GM04504 (cell line): ENCODE measurements around the gene PALM3.
"Not testable (repeated sequence)": the region's sequence is repeated elsewhere in the genome, so short reads cannot be mapped to it uniquely, and the experiment has no call there.

Experiments used
- DNase-seq: peaks from one replicate; pipeline ENCODE4 v3.0.0-alpha.2; 2012; ENCODE audit warnings: low read depth

The PALM3 gene

DNA sequence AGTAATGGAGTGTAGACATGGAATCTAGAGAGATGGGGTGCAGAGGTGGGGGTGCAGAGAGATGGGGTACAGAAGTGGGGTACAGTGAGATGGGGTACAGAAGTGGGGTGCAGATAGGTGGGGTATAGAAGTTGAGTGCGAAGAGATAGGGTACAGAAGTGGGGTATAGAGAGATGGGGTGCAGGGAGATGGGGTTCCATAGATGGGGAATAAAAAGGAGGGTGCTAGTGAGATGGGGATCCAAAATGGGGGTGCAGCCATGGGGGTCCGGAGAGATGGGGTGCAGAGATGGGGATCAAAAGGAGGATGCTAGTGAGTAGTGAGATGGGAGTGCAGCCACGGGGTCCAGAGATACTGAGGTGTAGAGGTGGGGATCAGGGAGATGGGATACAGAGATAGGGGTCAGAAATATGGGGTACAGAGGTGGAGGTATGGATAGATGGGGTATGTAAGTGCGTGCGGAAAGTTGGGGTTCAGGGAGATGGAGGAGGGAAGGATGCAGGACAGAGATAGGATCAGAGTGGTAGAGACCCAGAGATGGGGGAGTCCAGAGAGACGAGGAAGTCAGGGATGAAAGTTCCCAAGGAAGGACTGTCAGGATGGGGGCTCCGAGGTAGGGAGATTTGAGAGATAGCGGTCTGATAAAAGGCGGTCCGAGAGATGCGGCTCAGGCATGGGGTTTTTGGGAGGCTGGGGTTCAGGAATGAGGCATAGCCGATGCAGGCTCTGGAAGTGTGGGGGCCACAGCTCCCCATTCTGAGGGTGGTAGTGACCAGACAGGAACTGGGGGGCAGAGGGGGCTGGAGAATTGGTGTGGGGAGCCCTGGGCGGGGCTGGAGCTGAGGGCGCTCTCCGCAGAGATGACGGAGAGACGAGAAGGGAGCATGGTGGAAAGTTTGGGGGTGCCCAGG, 3.4 kb downstream of the PALM3 start:
- no peak for DNase-seq

GRCh38 chr19:14056741-14057356, 5.0 kb downstream of the PALM3 start:
- no peak for DNase-seq

DNA sequence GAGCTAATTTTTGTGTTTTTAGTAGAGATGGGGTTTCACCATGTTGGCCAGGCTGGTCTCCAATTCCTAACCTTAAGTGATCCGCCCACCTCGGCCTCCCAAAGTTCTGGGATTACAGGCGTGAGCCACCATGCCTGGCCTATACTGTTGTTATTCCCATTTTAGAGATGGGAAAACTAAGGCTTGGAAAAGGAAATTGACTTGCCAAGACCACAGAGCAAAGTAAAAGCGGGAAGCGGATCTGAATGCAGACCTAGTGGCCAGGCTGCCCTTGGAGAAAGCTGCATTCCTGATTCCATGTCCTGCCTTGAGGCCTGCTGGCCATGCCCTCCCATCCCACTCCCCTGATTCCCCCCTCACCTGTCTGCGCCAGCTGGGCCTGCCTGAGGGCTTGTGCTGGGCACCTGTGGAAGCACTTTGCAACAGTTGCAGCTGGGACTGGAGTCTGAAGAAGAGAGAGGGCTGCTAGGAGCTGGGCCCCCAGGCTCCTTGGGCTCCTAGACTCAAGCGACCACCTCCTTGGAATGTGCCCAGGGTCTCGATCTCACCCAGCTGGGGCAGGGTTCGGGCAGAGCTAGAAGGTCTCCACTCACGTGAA, 5.7 kb downstream of the PALM3 start:
- no peak for DNase-seq

GRCh38 chr19:14055396-14055795, 6.5 kb downstream of the PALM3 start:
- no peak for DNase-seq

DNA sequence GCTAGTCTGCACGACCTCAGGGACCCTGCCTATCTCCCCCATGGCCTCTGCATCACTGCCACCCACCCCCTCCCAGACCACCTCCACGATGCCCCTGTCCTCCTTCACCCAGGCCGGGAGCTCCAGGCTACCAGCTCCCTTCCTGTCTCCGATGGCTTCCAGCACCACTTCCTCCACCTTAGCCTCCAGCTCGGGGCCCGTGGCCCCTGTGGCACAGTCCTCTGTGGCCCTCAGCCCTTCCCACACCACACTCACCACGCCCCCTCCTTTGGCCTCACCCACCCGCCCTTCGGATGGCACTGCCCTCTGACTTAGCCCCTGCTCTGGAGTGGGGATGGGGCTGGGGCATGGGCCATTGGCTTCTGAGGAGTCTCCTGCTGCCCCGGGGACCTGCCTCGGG, 7.2 kb downstream of the PALM3 start:
- DNase-seq = no peak

GRCh38 chr19:14054099-14054498, 7.8 kb downstream of the PALM3 start:
- DNase-seq = no peak

- no peak for DNase-seq
Measured at GRCh38 chr19:14053500-14053899, 8.4 kb downstream of the PALM3 start.

GRCh38 chr19:14053032-14053431, 8.8 kb downstream of the PALM3 start:
- DNase-seq = no peak

DNA sequence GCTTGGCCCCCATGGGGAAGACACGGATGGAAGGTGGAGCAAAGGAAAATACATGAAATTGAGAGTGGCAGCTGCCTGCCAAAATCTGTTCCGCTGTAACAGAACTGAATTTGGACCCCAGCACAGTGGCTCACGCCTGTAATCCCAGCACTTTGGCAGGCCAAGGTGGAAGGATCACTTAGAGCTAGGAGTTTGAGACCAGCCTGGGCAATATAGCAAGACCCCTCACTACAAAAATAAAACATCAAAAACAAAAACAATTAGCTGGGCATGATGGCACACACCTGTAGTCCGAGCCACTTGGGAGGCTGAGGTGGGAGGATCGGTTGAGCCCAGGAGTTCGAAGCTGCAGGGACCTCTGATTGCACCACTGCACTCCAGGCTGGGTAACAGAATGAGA, 9.4 kb downstream of the PALM3 start:
- no peak for DNase-seq

DNA sequence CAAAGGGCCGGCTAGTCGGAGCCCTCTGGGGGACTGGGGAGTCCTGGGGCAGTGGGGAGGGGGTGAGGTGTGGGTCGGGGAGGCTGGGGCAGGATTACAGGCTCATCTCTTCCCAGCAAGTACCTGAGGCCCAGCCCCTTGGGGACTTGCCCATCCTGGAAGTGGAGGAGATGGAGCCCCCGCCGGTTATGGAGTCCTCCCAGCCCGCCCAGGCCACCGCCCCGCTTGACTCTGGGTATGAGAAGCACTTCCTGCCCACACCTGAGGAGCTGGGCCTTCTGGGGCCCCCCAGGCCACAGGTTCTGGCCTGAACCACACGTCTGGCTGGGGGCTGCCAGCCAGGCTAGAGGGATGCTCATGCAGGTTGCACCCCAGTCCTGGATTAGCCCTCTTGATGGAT, 9.9 kb downstream of the PALM3 start:
- no peak for DNase-seq

- not testable (repeated sequence) for DNase-seq
Measured at GRCh38 chr19:14050961-14051360, 10.9 kb downstream of the PALM3 start.

GRCh38 chr19:14050512-14050911, 11.4 kb downstream of the PALM3 start:
- no peak for DNase-seq

DNA sequence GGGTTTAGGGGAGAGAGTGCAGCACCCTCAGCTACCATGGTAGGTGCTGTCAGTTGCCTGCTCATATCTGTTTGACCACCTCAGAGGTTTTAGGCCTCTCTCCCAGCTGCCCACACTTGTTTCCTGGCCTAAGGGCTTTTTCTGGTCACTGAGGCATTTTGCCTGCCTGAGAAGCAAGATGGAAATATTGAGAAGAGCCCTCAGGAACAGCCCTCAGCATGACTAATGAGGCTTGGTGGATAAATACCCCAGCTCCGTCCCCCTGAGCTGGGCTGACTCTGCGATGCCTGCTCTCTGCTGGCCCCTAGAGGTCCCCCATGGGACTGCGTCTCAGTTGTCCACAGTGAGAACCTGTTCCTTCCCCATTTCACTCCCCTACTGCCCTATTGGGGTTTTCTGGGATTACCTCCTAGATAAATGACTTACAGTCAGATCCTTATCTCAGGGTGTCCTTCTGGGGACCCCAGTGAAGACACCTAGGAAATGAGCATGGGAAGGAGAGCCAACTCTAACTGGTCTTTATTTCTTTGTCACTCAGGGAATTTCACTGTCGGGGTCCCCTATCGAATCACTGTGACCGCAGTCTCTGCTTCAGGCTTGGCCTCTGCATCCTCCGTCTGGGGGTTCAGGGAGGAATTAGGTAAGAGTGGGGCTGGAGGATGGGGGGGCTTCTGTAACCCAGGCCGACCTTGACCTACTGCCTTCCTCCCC, 13.3 kb downstream of the PALM3 start:
- DNase-seq = no peak

- not testable (repeated sequence) for DNase-seq
Measured at GRCh38 chr19:14047866-14048265, 14.0 kb downstream of the PALM3 start.

DNA sequence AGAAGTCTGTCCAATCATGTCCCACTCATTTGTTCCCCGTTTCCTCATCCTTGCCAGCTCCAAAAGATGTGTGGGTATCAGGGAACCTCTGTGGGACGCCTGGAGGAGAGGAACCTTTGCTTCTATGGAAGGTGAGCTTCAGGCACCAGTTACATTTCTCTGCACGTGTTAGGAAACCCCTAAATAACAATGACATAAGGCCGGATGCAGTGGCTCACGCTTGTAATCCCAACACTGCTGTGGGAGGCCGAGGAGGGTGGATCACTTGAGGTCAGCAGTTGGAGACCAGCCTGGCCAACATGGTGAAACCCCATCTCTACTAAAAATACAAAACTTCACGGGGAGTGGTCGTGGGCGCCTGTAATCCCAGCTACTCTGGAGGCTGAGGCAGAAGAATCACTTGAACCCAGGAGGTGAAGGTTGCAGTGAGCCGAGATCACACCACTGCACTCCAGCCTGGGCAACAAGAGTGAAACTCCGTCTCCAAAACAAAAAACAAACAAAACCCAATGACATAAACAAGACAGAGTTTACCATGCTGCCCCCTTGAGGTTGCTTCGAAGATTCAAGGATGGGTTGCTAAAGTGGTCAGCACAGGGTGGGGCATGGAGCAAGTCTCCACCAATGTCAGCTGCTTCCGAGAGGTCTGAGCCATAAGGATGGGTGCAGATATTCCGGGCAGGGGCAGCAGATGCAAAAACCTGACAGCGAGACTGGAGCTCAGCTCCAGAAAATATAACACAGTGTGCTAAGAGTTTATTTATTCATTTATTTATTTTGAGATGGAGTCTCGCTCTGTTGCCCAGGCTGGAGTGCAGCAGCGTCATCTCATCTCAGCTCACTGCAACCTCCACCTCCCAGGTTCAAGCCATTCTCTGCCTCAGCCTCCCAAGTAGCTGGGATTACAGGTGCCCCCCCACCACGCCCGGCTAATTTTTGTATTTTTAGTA, 18.9 kb downstream of the PALM3 start:
- peak; percentile 78 for DNase-seq

DNA sequence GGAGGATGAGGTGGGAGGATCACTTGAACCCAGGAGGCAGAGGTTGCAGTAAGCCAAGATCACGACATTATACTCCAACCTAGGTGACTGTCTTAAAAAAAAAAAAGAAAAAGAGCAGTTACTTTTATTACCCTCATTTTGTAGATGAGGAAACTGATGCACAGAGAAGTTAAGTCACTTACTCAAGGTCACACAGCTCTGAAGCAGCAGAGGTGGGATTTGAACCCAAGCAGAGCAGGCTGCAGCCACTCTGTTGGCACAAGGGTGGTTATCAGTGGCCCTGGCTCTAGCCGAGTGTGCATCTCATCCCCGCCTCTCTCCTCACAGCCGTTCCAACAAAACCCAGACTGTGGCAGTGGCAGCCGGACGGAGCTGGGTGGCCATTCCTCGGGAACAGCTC, 22.7 kb downstream of the PALM3 start:
- DNase-seq = no peak

- DNase-seq = no peak
Measured at GRCh38 chr19:14035706-14036105, 26.2 kb downstream of the PALM3 start.

GRCh38 chr19:14035159-14035558, 26.7 kb downstream of the PALM3 start:
- DNase-seq = not testable (repeated sequence)

DNA sequence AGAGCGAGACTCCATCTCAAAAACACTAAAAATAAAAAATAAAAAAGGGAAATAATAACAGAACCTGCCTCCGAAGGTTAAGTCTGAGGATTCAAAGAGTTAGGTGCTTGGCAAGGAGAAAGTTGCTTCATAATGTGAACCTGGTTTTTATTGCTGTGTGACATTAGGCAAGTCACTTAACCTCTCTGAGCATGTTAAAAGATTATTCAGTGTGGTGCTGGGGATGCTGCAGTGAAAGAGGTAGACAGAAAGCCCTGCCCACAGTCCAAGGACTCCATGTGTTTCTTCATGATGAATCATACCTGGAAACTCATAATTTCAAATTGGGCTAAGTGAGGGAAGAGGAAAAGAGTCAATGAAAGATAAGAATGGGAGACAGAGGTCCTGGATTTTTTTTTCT, 27.9 kb downstream of the PALM3 start:
- no peak for DNase-seq

GRCh38 chr19:14031719-14032480, 30.0 kb downstream of the PALM3 start, which contains the start of gene IL27RA:
Gene IL27RA (plus strand): TSS chr19:14031762. CDS start chr19:14031873, 111 bp downstream.
- DNase-seq = no peak
